GM18870 (cell line): ENCODE measurements around the gene JKAMP.

Experiments
- ATAC-seq: cut with Tn5 transposase; IDR thresholded peaks from one replicate; pipeline ENCODE4 v1.9.1; 2021; ENCODE audit warnings: moderate library complexity; ENCODE audit not compliant: unreplicated experiment

Gene JKAMP

DNA sequence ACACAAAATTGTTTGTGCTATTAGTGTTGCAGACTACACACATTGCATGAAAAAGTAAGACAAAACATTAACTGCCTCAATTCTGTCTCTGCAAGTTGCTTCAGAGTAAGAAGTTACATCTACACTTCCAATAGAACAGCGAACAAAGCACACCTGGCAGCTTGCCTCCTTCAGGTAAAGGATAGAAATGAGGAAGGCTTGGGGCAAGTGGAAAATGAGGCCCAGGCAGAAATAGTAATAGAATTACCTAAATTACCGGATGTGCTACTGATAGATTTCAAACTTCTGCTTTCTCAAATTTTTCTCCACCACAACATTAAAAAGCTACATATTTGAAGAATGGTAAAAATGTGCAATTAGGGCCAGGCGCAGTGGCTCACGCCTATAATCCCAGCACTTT lies 54.6 kb downstream of the JKAMP start:
- ATAC-seq: no peak

DNA sequence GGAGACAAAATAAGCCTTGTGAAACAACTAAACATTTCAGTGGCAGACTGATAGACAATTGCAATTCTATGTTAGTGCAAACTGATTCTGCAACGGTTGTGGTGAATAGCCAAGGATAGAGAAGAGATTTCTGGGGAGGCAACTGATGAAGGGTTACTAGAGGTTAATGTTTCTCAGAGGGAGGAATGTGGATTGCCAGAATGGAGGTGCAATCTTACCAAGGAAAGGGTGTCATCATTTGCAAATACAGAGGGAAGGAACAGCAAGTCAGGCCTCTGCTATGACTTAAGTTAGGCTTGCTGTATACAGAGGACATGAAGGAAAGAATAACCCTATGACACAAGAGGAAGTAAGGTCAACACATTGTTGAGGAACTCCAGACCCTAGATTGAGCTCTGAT lies 56.5 kb downstream of the JKAMP start:
- ATAC-seq: no peak

DNA sequence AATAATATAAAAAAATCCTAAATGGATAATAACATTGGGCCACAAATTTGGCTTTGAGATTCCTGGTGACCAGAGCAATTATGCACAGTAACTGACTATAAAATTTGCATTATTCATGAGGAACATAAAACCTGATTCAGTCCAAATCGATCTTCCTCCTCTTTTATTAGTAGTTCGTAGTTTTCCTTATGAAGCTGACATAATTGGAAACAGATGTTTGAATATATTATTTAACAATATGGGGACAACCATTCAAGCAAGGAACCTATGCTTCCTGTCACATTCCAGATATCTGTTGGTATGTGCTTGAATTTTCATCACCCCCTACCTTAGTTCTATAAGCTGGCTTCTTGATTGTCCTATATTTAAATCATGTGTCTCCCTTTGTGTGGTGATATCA lies 57.4 kb downstream of the JKAMP start:
- ATAC-seq: no peak

DNA sequence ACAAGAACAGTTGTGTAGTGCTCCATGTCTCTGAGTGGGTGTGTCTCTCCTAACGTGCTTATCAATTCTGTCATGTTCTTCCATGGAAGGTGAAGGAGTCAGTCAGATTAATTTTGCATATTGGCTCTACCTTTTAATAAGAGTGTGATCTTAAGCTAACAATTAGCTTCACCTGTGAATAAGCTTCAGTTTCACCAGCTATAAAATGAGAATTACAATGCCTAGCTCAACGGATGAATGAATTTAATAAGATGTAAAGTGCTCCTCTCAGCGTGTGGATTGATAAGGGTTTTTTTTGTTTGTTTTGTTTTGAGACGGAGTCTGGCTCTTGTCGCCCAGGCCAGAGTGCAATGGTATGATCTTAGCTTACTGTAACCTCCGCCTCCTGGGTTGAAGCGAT lies 59.6 kb downstream of the JKAMP start:
- no peak for ATAC-seq

DNA sequence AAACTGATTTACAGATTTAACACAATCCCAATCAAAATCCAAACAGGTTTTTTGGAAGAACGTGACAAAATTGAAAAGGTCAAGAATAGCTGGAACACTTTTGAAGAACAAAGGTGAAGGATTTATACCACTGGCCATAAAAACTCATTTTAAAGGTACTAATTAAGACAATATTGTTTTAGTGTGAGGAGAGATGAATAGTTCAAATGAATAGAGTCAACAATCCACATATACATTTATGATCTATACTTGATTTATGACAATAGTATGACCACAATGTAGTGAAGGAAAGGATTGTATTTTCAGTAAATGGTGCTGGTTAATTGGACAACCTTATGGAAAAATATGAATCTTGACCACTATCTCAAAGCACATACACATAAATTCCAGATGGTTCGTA lies 63.0 kb downstream of the JKAMP start:
- ATAC-seq: no peak
